ENCODE results near the gene SCART1. TPM values are rescaled to one million over a fixed set of nuclear protein-coding genes. Genes with fewer than 3 reads are reported as not detected.
"Not testable (repeated sequence)": the region's sequence is repeated elsewhere in the genome, so short reads cannot be mapped to it uniquely, and the experiment has no call there.

Gene SCART1
- polyA plus RNA-seq, 1 donor: 1.1 TPM

- no peak for DNase-seq
These were observed 21.1 kb downstream of the SCART1 start for GRCh38 chr10:133474665-133475424.

GRCh38 chr10:133475425-133475734, 21.6 kb downstream of the SCART1 start:
- DNase-seq: no peak

- no peak for DNase-seq
These were observed 22.3 kb downstream of the SCART1 start for GRCh38 chr10:133475821-133476640.

- no peak for DNase-seq
These were observed 22.9 kb downstream of the SCART1 start for GRCh38 chr10:133476641-133476990.

GRCh38 chr10:133481086-133481643, 27.4 kb downstream of the SCART1 start:
- DNase-seq: no peak

GRCh38 chr10:133481657-133482056, 27.9 kb downstream of the SCART1 start:
- no peak for DNase-seq

GRCh38 chr10:133484818-133485217, 31.1 kb downstream of the SCART1 start:
- DNase-seq: no peak

GRCh38 chr10:133487085-133487484, 33.3 kb downstream of the SCART1 start:
- DNase-seq: no peak

- DNase-seq: no peak
These were observed 34.6 kb downstream of the SCART1 start for GRCh38 chr10:133488354-133488753.

GRCh38 chr10:133489816-133490588, 36.3 kb downstream of the SCART1 start:
- DNase-seq: no peak

- not testable (repeated sequence) for DNase-seq
These were observed 39.8 kb downstream of the SCART1 start for GRCh38 chr10:133493562-133493961.

- DNase-seq: not testable (repeated sequence)
These were observed 43.6 kb downstream of the SCART1 start for GRCh38 chr10:133497363-133497762.

GRCh38 chr10:133499176-133499575, 45.4 kb downstream of the SCART1 start:
- DNase-seq: not testable (repeated sequence)

- DNase-seq: not testable (repeated sequence)
These were observed 47.2 kb downstream of the SCART1 start for GRCh38 chr10:133500897-133501296.

GRCh38 chr10:133509700-133510099, 56.0 kb downstream of the SCART1 start:
- DNase-seq: no peak

GRCh38 chr10:133511408-133511807, 57.7 kb downstream of the SCART1 start:
- no peak for DNase-seq

- no peak for DNase-seq
These were observed 58.3 kb downstream of the SCART1 start for GRCh38 chr10:133511907-133512528.

GRCh38 chr10:133515471-133515870, 61.7 kb downstream of the SCART1 start:
- DNase-seq: no peak

GRCh38 chr10:133516057-133516456, 62.3 kb downstream of the SCART1 start:
- no peak for DNase-seq

- not testable (repeated sequence) for DNase-seq
These were observed 64.8 kb downstream of the SCART1 start for GRCh38 chr10:133518517-133518916.

Data from hindlimb muscle (tissue), 1 donor.